Fibroblast of upper back skin (primary cell): ENCODE results near the gene SCTR.
"Not testable (repeated sequence)": the region's sequence is repeated elsewhere in the genome, so short reads cannot be mapped to it uniquely, and the experiment has no call there.

Experiments
- DNase-seq: peaks from one replicate; pipeline ENCODE4 v3.0.0-alpha.2; 2013

Gene SCTR

GRCh38 chr2:119425620-119426395 is 98.5 kb downstream of the SCTR start:
- no peak for DNase-seq

- DNase-seq = no peak
These were observed 99.2 kb downstream of the SCTR start for GRCh38 chr2:119425119-119425405.

- DNase-seq = no peak
These were observed 99.8 kb downstream of the SCTR start for GRCh38 chr2:119424284-119425118.

GRCh38 chr2:119423811-119424210 is 100.5 kb downstream of the SCTR start:
- no peak for DNase-seq

GRCh38 chr2:119423108-119423444 is 101.2 kb downstream of the SCTR start:
- DNase-seq = no peak

GRCh38 chr2:119422360-119423107 is 101.7 kb downstream of the SCTR start:
- no peak for DNase-seq

GRCh38 chr2:119421741-119422140 is 102.5 kb downstream of the SCTR start:
- DNase-seq = no peak

GRCh38 chr2:119421304-119421703 is 103.0 kb downstream of the SCTR start:
- no peak for DNase-seq

GRCh38 chr2:119419803-119420508 is 104.3 kb downstream of the SCTR start:
- no peak for DNase-seq

GRCh38 chr2:119419065-119419464 is 105.2 kb downstream of the SCTR start:
- DNase-seq = peak; percentile 24

GRCh38 chr2:119417908-119418307 is 106.4 kb downstream of the SCTR start:
- DNase-seq = no peak

- no peak for DNase-seq
These were observed 107.9 kb downstream of the SCTR start for GRCh38 chr2:119416299-119416923.

- no peak for DNase-seq
These were observed 108.7 kb downstream of the SCTR start for GRCh38 chr2:119415630-119416029.

GRCh38 chr2:119414894-119415293 is 109.4 kb downstream of the SCTR start:
- no peak for DNase-seq

GRCh38 chr2:119409506-119409905 is 114.8 kb downstream of the SCTR start:
- no peak for DNase-seq

GRCh38 chr2:119408221-119408619 is 116.1 kb downstream of the SCTR start:
- DNase-seq = no peak

- peak; percentile 55 for DNase-seq
These were observed 116.7 kb downstream of the SCTR start for GRCh38 chr2:119407430-119408220.

- no peak for DNase-seq
These were observed 119.1 kb downstream of the SCTR start for GRCh38 chr2:119405151-119405550.

- DNase-seq = not testable (repeated sequence)
These were observed 120.7 kb downstream of the SCTR start for GRCh38 chr2:119403618-119404017.

GRCh38 chr2:119402645-119403560 is 121.4 kb downstream of the SCTR start:
- DNase-seq = peak; percentile 9

GRCh38 chr2:119402106-119402505 is 122.2 kb downstream of the SCTR start:
- no peak for DNase-seq
